IMR-90 (cell line): ENCODE data around the gene FRMD3. TPM values are rescaled to one million over a fixed set of nuclear protein-coding genes. Genes with fewer than 3 reads are reported as not detected.

Source experiments
- ATAC-seq: fragments of 200-7000 bp; cut with Tn5 transposase; 2 replicates; pipeline ENCODE4 v1.9.1; 2020; ENCODE audit warnings: low read depth, mild to moderate bottlenecking, moderate library complexity
- BruUV-seq: library from RNA; stranded (reverse); fragments of 400-500 nt; replicated peaks from 2 replicates; lab custom pipeline; 2021; lab: Mats Ljungman, UMichigan
- CTCF ChIA-PET: fragments of 300-600 bp; formaldehyde crosslinking; extraction: SDS; loops from one replicate; lab custom pipeline; 2021; ENCODE audit warnings: antibody characterized with exemption; lab: Yijun Ruan, JAX
- POLR2A ChIA-PET: fragments of 300-600 bp; sonication (Branson Sonifier 250); formaldehyde crosslinking; loops from one replicate; lab custom pipeline; 2022; ENCODE audit warnings: antibody characterized with exemption; ENCODE audit not compliant: unreplicated experiment; lab: Charles Lee
- DNase-seq: peaks from one replicate; pipeline ENCODE4 v3.0.0; 2013
- H2AFZ ChIP-seq: replicated peaks from 2 replicates; pipeline ENCODE3; 2013; ENCODE audit warnings: low read length, mild to moderate bottlenecking; ENCODE audit not compliant: poor library complexity
- H2AK5ac ChIP-seq: 2 replicates; pipeline ENCODE4 v1.6.1; 2013; ENCODE audit warnings: low read depth, low read length, inconsistent platforms
- H2AK9ac ChIP-seq: replicated peaks from 2 replicates; pipeline ENCODE3; 2013; ENCODE audit warnings: mild to moderate bottlenecking, low read depth, low read length, moderate library complexity; ENCODE audit not compliant: poor library complexity
- H2BK120ac ChIP-seq: 2 replicates; pipeline ENCODE4 v1.6.1; 2013; ENCODE audit warnings: low read depth, low read length, inconsistent platforms
- H2BK15ac ChIP-seq: 3 replicates; pipeline ENCODE4 v1.6.1; 2013; ENCODE audit warnings: low read depth, low read length, inconsistent platforms
- H2BK20ac ChIP-seq: 2 replicates; pipeline ENCODE4 v1.6.1; 2013; ENCODE audit warnings: low read depth, mild to moderate bottlenecking, inconsistent platforms, low read length, moderate library complexity
- H2BK5ac ChIP-seq: 2 replicates; pipeline ENCODE4 v1.6.1; 2013; ENCODE audit warnings: mild to moderate bottlenecking, low read depth, low read length, inconsistent platforms; ENCODE audit not compliant: poor library complexity, severe bottlenecking
- H3K14ac ChIP-seq: replicated peaks from 2 replicates; pipeline ENCODE4 v1.6.1; 2013; ENCODE audit warnings: low read depth, low read length, inconsistent platforms
- H3K18ac ChIP-seq: 2 replicates; pipeline ENCODE4 v1.6.1; 2013; ENCODE audit warnings: low read depth, low read length, control low read depth
- H3K23ac ChIP-seq: 2 replicates; pipeline ENCODE4 v1.6.1; 2013; ENCODE audit warnings: low read depth, low read length, inconsistent platforms
- H3K27ac ChIP-seq: 2 replicates; pipeline ENCODE4 v1.5.1; 2013; ENCODE audit warnings: mild to moderate bottlenecking, control low read depth, low read length; ENCODE audit not compliant: insufficient read depth
- H3K27me3 ChIP-seq: 2 replicates; pipeline ENCODE4 v1.6.1; 2013; ENCODE audit warnings: low read length; ENCODE audit not compliant: control insufficient read depth, insufficient read depth
- H3K36me3 ChIP-seq: 2 replicates; pipeline ENCODE4 v1.6.1; 2013; ENCODE audit warnings: low read length, mixed read lengths; ENCODE audit not compliant: control insufficient read depth, insufficient read depth
- H3K4ac ChIP-seq: 2 replicates; pipeline ENCODE4 v1.6.1; 2013; ENCODE audit warnings: low read depth, low read length, inconsistent platforms
- H3K4me1 ChIP-seq: 2 replicates; pipeline ENCODE4 v1.6.1; 2013; ENCODE audit warnings: low read length, mixed read lengths; ENCODE audit not compliant: control insufficient read depth, insufficient read depth
- H3K4me2 ChIP-seq: 2 replicates; pipeline ENCODE4 v1.6.1; 2013; ENCODE audit warnings: low read depth, mild to moderate bottlenecking, control low read depth, low read length, moderate library complexity
- H3K4me3 ChIP-seq: 2 replicates; pipeline ENCODE4 v1.5.1; 2013; ENCODE audit warnings: low read depth, mild to moderate bottlenecking, control low read depth, low read length, moderate library complexity; ENCODE audit not compliant: insufficient read depth
- H3K56ac ChIP-seq: 2 replicates; pipeline ENCODE4 v1.6.1; 2013; ENCODE audit warnings: low read length, inconsistent platforms; ENCODE audit not compliant: insufficient read depth; ENCODE audit errors: extremely low read depth
- H3K79me1 ChIP-seq, 2 experiments: 2 replicates each; pipeline ENCODE4 v1.6.1; 2013; ENCODE audit warnings: low read length in 2 of 2, inconsistent platforms in 1 of 2, low read depth in 1 of 2
- H3K9ac ChIP-seq: 2 replicates; pipeline ENCODE4 v1.6.1; 2013; ENCODE audit warnings: low read depth, low read length, control low read depth
- H3K9me1 ChIP-seq: 2 replicates; pipeline ENCODE4 v1.6.1; 2013; ENCODE audit warnings: low read length, inconsistent platforms; ENCODE audit not compliant: insufficient read depth
- H3K9me3 ChIP-seq: 2 replicates; pipeline ENCODE4 v1.6.1; 2013; ENCODE audit warnings: low read length; ENCODE audit not compliant: control insufficient read depth, insufficient read depth
- H4K20me1 ChIP-seq: 2 replicates; pipeline ENCODE4 v1.6.1; 2013; ENCODE audit warnings: low read length, inconsistent platforms; ENCODE audit not compliant: insufficient read depth
- H4K5ac ChIP-seq: 2 replicates; pipeline ENCODE4 v1.6.1; 2013; ENCODE audit warnings: mild to moderate bottlenecking, low read depth, low read length, control low read depth
- H4K8ac ChIP-seq, 2 experiments: 2 replicates each; pipeline ENCODE4 v1.6.1; 2013; ENCODE audit warnings: low read depth in 2 of 2, low read length in 2 of 2, control low read depth in 1 of 2, inconsistent platforms in 1 of 2
- H4K91ac ChIP-seq: 2 replicates; pipeline ENCODE4 v1.6.1; 2013; ENCODE audit warnings: low read depth, low read length, inconsistent platforms; ENCODE audit not compliant: insufficient read depth
- BHLHE40 ChIP-seq: fragments of 150-350 bp; IDR thresholded peaks from 2 replicates; pipeline ENCODE4 v1.6.1; 2016; ENCODE audit warnings: mild to moderate bottlenecking, low read depth, low read length
- CEBPB ChIP-seq: IDR thresholded peaks from 2 replicates; pipeline ENCODE4 v1.6.1; 2012; ENCODE audit warnings: low read depth, low read length, improper control_type of control experiment
- CHD1 ChIP-seq: IDR thresholded peaks from 2 replicates; pipeline ENCODE4 v1.6.1; 2012; ENCODE audit warnings: low read depth, low read length, improper control_type of control experiment
- FOS ChIP-seq: fragments of 150-350 bp; IDR thresholded peaks from 2 replicates; pipeline ENCODE4 v1.6.1; 2016; ENCODE audit warnings: low read depth, low read length
- MAFK ChIP-seq: IDR thresholded peaks from 2 replicates; pipeline ENCODE4 v1.6.1; 2012; ENCODE audit warnings: low read depth, low read length, improper control_type of control experiment
- MAZ ChIP-seq: IDR thresholded peaks from 2 replicates; pipeline ENCODE4 v1.6.1; 2012; ENCODE audit warnings: low read depth, mild to moderate bottlenecking, low read length, improper control_type of control experiment, moderate library complexity, borderline replicate concordance
- MXI1 ChIP-seq: IDR thresholded peaks from 2 replicates; pipeline ENCODE4 v1.6.1; 2012; ENCODE audit warnings: low read depth, mild to moderate bottlenecking, low read length, moderate library complexity, borderline replicate concordance
- NFE2L2 ChIP-seq: fragments of 150-350 bp; IDR thresholded peaks from 2 replicates; pipeline ENCODE4 v1.6.1; 2016; ENCODE audit warnings: low read depth, mild to moderate bottlenecking, low read length
- POLR2A ChIP-seq: IDR thresholded peaks from 2 replicates; pipeline ENCODE4 v1.6.1; 2012; ENCODE audit warnings: mild to moderate bottlenecking, low read depth, low read length
- RAD21 ChIP-seq: IDR thresholded peaks from 2 replicates; pipeline ENCODE4 v1.6.1; 2012; ENCODE audit warnings: low read length, improper control_type of control experiment
- RCOR1 ChIP-seq: IDR thresholded peaks from 2 replicates; pipeline ENCODE4 v1.6.1; 2012; ENCODE audit warnings: mild to moderate bottlenecking, low read length, improper control_type of control experiment; ENCODE audit not compliant: insufficient replicate concordance
- RFX5 ChIP-seq: IDR thresholded peaks from 2 replicates; pipeline ENCODE4 v1.8.0; 2012; ENCODE audit warnings: low read depth, mild to moderate bottlenecking, low read length, moderate library complexity
- SMC3 ChIP-seq: fragments of 150-350 bp; IDR thresholded peaks from 2 replicates; pipeline ENCODE4 v1.6.1; 2016; ENCODE audit warnings: low read depth, mild to moderate bottlenecking, antibody characterized with exemption, low read length, moderate library complexity
- WGBS, 2 experiments: methylation state at CpG; one replicate each; pipeline versions ENCODE4 v1.1.5 to v1.1.7; 2013; ENCODE audit warnings: missing lambda C conversion rate in 2 of 2; ENCODE audit not compliant: insufficient read length in 1 of 2; ENCODE audit errors: extremely low coverage in 2 of 2; 5-methylcytosine and 5-hydroxymethylcytosine counted together
- dilution Hi-C: fragments of 300-500 bp; cut with HindIII; formaldehyde crosslinking; loops from one replicate; pipeline ENCODE4 v1.14.3; 2018; ENCODE audit warnings: low sequenced_read_pairs; ENCODE audit not compliant: unreplicated experiment
- in situ Hi-C: fragments of 300-500 bp; cut with MboI; formaldehyde crosslinking; loops from 3 replicates; pipeline ENCODE4 v1.14.3; 2019; ENCODE audit warnings: low sequenced_read_pairs, inconsistent platforms, mixed read lengths
- intact Hi-C: fragments of 100-400 bp; cut with micrococcal nuclease; formaldehyde crosslinking; loops from 2 replicates; pipeline ENCODE4 v1.10.0; 2022
- polyA plus RNA-seq, 3 experiments: library from polyadenylated mRNA; depleted of rRNA; stranded (reverse); fragments of >200 nt; gene quantifications; 2 replicates each; pipeline ENCODE4 v1.2.3, GENCODE V29; 2012; ENCODE audit warnings: low replicate concordance in 1 of 3
- total RNA-seq: library from RNA; depleted of rRNA; stranded (reverse); fragments of >200 nt; gene quantifications from 2 replicates; pipeline ENCODE4 v1.2.3, GENCODE V29; 2012
- TF ChIP-seq, protein P1 (sequence below): fragments of 150-350 bp; IDR thresholded peaks from 2 replicates; pipeline ENCODE4 v1.6.1; 2016; ENCODE audit warnings: low read depth, mild to moderate bottlenecking, low read length, moderate library complexity, borderline replicate concordance
- TF ChIP-seq, protein P2 (sequence below): fragments of 150-350 bp; IDR thresholded peaks from 2 replicates; pipeline ENCODE4 v1.6.1; 2017; ENCODE audit warnings: mild to moderate bottlenecking, antibody characterized with exemption, low read length, low read depth
- TF ChIP-seq, protein P3 (sequence below): conservative IDR thresholded peaks from 2 replicates; pipeline ENCODE4 v1.5.1; 2012; ENCODE audit warnings: mild to moderate bottlenecking, low read depth, low read length, improper control_type of control experiment

The FRMD3 gene
- total and polyA plus RNA-seq, 2 of the 4 experiments (the other 2 are of a cell fraction) = 0.02 to 0.18 TPM

DNA sequence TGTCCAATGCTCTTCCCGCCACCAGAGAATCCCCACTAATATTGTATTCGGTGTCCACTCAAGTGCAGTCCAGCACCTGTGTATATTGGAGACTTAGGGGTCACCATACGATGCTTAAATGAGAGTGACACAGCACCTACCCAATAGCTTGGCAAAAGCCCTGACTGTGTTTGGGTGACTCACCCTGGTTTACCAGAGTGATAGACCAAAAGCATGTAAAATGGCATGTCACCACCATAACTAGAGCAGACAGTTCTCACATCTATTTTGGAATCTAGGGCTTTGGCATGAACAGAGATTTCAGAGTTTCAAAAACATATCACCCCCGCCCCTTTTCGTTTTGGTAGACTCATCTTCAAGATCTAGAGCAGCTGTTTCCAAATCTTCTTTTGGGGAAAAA, 257.9 kb downstream of the FRMD3 start:
- Histone ChIP-seq H3K4ac (no peak overlapping the region), H3K4me2 (no peak overlapping the region), H4K5ac (no peak overlapping the region), H4K8ac (no peak overlapping the region), H2BK20ac (no peak overlapping the region), H2BK120ac (no peak overlapping the region), H3K18ac (no peak overlapping the region), H2AK9ac (no peak overlapping the region), H3K4me3 (no peak overlapping the region), H3K27ac (no peak overlapping the region), H2AFZ (no peak overlapping the region), H2AK5ac (no peak overlapping the region), H3K36me3 (no peaks in the 10 kb centered on the region), H2BK15ac (no peak overlapping the region), H3K79me1 (no peaks in the 10 kb centered on the region), H3K9me3 (peaks cover 3% of the 10 kb centered on the region; the same call in 1 of the 2 replicates), H2BK5ac (no peak overlapping the region), H3K4me1 (no peaks in the 10 kb centered on the region), H4K91ac (no peak overlapping the region), H3K9ac (no peak overlapping the region), H3K14ac (no peak overlapping the region), H3K9me1 (no peaks in the 10 kb centered on the region), H3K23ac (no peak overlapping the region), H3K56ac (no peak overlapping the region), H4K20me1 (no peaks in the 10 kb centered on the region), H3K27me3 (no peaks in the 10 kb centered on the region)
- WGBS, 2 experiments = no CpG with 5 or more reads among the region's 5 CpGs
- ChIA-PET POLR2A (no interaction called here), CTCF (interaction anchor here (0.6 kb wide), 1 partner anchor 106 kb away, joined by 3 read pairs; no protein-coding TSS in a partner anchor)
- DNase-seq (no peak), ATAC-seq (no peak)
- TF ChIP-seq MXI1 = no peak
- TF ChIP-seq NFE2L2 = no peak
- no peak for TF ChIP-seq POLR2A
- TF ChIP-seq CEBPB = no peak
- TF ChIP-seq SMC3 = no peak
- TF ChIP-seq RCOR1 = no peak
- TF ChIP-seq, protein P1, sequence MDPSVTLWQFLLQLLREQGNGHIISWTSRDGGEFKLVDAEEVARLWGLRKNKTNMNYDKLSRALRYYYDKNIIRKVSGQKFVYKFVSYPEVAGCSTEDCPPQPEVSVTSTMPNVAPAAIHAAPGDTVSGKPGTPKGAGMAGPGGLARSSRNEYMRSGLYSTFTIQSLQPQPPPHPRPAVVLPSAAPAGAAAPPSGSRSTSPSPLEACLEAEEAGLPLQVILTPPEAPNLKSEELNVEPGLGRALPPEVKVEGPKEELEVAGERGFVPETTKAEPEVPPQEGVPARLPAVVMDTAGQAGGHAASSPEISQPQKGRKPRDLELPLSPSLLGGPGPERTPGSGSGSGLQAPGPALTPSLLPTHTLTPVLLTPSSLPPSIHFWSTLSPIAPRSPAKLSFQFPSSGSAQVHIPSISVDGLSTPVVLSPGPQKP = no peak
- TF ChIP-seq, protein P2, sequence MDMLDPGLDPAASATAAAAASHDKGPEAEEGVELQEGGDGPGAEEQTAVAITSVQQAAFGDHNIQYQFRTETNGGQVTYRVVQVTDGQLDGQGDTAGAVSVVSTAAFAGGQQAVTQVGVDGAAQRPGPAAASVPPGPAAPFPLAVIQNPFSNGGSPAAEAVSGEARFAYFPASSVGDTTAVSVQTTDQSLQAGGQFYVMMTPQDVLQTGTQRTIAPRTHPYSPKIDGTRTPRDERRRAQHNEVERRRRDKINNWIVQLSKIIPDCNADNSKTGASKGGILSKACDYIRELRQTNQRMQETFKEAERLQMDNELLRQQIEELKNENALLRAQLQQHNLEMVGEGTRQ = no peak
- no peak for TF ChIP-seq BHLHE40
- TF ChIP-seq MAFK = no peak
- TF ChIP-seq, protein P3, sequence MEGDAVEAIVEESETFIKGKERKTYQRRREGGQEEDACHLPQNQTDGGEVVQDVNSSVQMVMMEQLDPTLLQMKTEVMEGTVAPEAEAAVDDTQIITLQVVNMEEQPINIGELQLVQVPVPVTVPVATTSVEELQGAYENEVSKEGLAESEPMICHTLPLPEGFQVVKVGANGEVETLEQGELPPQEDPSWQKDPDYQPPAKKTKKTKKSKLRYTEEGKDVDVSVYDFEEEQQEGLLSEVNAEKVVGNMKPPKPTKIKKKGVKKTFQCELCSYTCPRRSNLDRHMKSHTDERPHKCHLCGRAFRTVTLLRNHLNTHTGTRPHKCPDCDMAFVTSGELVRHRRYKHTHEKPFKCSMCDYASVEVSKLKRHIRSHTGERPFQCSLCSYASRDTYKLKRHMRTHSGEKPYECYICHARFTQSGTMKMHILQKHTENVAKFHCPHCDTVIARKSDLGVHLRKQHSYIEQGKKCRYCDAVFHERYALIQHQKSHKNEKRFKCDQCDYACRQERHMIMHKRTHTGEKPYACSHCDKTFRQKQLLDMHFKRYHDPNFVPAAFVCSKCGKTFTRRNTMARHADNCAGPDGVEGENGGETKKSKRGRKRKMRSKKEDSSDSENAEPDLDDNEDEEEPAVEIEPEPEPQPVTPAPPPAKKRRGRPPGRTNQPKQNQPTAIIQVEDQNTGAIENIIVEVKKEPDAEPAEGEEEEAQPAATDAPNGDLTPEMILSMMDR = no peak
- TF ChIP-seq CHD1 = no peak
- TF ChIP-seq RAD21 = no peak
- no peak for TF ChIP-seq FOS
- TF ChIP-seq MAZ = no peak
- no peak for TF ChIP-seq RFX5
- intact Hi-C loops (no loop called here), in situ Hi-C loops (no loop called here), dilution Hi-C loops (no loop called here)
- no TSS peak for BruUV-seq
